Measurements from ENCODE around the gene GLTPD2.

GRCh38 chr17:4838309-4838785 is 49.6 kb downstream of the GLTPD2 start:
- TF ChIP-seq CTCF (conservative IDR thresholded peaks at IDR 0.05; ENCODE audit: low read depth, low read length) (no peak), EZH2 (IDR thresholded peaks at IDR 0.05; ENCODE audit: borderline replicate concordance, low read depth, low read length, poor library complexity, severe bottlenecking) (no peak)

Measured in A673 (cell line).